ENCODE data around the gene TSHZ2.

DNA sequence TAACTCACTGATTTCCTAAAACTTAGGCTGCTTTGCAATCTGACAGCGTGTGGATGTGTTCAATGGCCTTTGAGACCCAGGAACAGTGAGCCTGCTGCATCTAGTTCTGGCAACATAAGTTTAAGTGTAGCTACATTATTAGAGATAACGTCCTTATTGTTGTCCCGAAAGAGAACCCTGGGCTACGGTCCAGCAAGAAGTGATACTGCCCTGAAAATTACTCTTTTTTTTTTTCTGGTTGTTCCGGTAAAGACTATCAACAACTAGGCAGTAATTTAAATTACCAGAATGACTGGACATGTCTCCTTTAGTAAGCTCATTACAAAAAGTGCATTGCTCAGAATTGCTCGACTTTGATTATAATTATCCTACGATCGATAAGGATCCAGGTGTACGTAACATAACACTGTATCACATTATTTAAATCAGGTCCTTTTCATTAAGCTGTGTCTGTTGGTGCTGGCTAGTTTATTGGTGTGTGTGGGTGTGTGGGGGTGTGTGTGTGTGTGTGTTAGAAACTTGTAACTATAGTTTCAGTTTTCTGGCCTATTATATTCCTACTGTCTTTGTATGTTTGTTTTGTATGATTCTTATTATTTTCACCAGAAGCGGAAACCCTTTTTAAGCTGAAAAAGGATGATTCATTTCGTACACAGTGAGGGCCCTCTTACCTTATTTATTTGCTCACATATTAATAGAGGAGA, 3.0 kb downstream of the TSHZ2 start:
- TF ChIP-seq TAF1 (IDR thresholded peaks at IDR 0.05; ENCODE audit: borderline replicate concordance, insufficient read depth, low read length) = no peak
- TF ChIP-seq FOXP2 (optimal IDR thresholded peaks at IDR 0.05; ENCODE audit: borderline replicate concordance, extremely low read depth, extremely low read length, insufficient read depth) = no peak
- TF ChIP-seq, protein P1, sequence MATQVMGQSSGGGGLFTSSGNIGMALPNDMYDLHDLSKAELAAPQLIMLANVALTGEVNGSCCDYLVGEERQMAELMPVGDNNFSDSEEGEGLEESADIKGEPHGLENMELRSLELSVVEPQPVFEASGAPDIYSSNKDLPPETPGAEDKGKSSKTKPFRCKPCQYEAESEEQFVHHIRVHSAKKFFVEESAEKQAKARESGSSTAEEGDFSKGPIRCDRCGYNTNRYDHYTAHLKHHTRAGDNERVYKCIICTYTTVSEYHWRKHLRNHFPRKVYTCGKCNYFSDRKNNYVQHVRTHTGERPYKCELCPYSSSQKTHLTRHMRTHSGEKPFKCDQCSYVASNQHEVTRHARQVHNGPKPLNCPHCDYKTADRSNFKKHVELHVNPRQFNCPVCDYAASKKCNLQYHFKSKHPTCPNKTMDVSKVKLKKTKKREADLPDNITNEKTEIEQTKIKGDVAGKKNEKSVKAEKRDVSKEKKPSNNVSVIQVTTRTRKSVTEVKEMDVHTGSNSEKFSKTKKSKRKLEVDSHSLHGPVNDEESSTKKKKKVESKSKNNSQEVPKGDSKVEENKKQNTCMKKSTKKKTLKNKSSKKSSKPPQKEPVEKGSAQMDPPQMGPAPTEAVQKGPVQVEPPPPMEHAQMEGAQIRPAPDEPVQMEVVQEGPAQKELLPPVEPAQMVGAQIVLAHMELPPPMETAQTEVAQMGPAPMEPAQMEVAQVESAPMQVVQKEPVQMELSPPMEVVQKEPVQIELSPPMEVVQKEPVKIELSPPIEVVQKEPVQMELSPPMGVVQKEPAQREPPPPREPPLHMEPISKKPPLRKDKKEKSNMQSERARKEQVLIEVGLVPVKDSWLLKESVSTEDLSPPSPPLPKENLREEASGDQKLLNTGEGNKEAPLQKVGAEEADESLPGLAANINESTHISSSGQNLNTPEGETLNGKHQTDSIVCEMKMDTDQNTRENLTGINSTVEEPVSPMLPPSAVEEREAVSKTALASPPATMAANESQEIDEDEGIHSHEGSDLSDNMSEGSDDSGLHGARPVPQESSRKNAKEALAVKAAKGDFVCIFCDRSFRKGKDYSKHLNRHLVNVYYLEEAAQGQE (IDR thresholded peaks at IDR 0.05; ENCODE audit: insufficient read depth in 1 of 2, low read depth in 2 of 2, low read length in 2 of 2) = no peak
- no peak for TF ChIP-seq POLR2AphosphoS5 (IDR thresholded peaks at IDR 0.05; ENCODE audit: low read depth, low read length)
- TF ChIP-seq SIN3A (IDR thresholded peaks at IDR 0.05; ENCODE audit: borderline replicate concordance, insufficient read depth, low read length) = no peak

All from PFSK-1 (cell line).